ENCODE results near the gene GALNT9. TPM values are rescaled to one million over a fixed set of nuclear protein-coding genes. Genes with fewer than 3 reads are reported as not detected.
"Not testable (repeated sequence)": the region's sequence is repeated elsewhere in the genome, so short reads cannot be mapped to it uniquely, and the experiment has no call there.

Gene GALNT9
- total RNA-seq (ENCODE audit: low replicate concordance), result 0.34 TPM in 1 of 2 replicates, not detected in the other

DNA sequence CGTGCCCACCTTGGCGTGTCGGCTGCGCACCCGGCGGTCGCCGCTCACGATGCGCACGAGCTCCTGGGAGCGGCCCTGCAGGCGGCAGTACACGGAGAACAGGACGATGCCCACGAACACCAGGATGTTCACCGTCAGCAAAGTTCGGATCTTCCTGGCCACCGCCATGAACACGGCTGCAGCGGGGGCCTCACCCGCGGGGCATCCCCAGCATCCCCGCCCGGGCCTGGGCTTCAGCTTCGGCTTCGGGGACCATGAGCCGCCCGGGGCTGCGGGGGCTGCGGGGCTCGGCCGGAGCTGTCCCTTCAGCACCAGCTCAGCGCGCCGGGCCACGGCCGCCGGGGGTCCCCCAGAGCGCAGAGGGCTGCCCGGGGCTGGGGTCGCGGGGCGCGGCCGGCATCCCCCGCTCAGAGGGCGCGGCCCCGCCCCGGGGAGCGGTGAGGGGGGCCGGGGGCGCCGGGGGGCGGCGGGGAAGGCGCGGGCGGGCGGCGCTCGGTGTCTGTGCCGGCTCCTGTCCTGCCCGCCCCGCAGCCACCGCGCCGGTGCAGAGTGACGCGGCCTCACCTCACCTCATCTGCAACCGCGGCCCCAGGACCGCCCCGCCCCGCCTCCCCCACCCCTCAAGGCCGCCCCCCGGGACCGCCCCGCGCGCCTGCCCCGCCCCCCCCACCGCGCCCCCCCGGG, at the start of gene GALNT9:
Gene GALNT9, minus strand, starts transcription at position 554 of the 684 bp plus-strand sequence. Its CDS starts 386 bp downstream, at position 168.
- no peaks in the 10 kb centered on the region for H3K4me1 ChIP-seq
- Mint-ChIP-seq H3K4me3 (peak within 1 kb of the TSS; percentile 66), H3K36me3 (no peaks in the 10 kb centered on the region), H3K27me3 (ENCODE audit: insufficient read depth, low read depth) (peaks cover 43% of the 10 kb centered on the region), H3K27ac (no peak within 1 kb of the TSS), H3K9me3 (peaks cover 4% of the 10 kb centered on the region), H3K4me1 (peaks cover 7% of the 10 kb centered on the region)
- H2AFZ ChIP-seq (replicated peaks), result no peak within 1 kb of the TSS
- peak; percentile 74 for TF ChIP-seq EZH2 (IDR thresholded peaks at IDR 0.05)
- peak; percentile 70 for TF ChIP-seq EZH2phosphoT487 (IDR thresholded peaks at IDR 0.05)
- TF ChIP-seq, protein P1, sequence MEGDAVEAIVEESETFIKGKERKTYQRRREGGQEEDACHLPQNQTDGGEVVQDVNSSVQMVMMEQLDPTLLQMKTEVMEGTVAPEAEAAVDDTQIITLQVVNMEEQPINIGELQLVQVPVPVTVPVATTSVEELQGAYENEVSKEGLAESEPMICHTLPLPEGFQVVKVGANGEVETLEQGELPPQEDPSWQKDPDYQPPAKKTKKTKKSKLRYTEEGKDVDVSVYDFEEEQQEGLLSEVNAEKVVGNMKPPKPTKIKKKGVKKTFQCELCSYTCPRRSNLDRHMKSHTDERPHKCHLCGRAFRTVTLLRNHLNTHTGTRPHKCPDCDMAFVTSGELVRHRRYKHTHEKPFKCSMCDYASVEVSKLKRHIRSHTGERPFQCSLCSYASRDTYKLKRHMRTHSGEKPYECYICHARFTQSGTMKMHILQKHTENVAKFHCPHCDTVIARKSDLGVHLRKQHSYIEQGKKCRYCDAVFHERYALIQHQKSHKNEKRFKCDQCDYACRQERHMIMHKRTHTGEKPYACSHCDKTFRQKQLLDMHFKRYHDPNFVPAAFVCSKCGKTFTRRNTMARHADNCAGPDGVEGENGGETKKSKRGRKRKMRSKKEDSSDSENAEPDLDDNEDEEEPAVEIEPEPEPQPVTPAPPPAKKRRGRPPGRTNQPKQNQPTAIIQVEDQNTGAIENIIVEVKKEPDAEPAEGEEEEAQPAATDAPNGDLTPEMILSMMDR (IDR thresholded peaks at IDR 0.05), result no peak
- no peaks in the 10 kb centered on the region for H3K36me3 ChIP-seq
- no peak within 1 kb of the TSS for H3K4me3 ChIP-seq
- no peak within 1 kb of the TSS for H3K9ac ChIP-seq
- H3K4me2 ChIP-seq, result peak within 1 kb of the TSS; percentile 70
- H3K9me3 ChIP-seq (ENCODE audit: low read depth), result no peaks in the 10 kb centered on the region
- peak; percentile 90 for DNase-seq (ENCODE audit: low spot score)
- H3K79me2 ChIP-seq (ENCODE audit: low read depth), result no peaks in the 10 kb centered on the region
- H4K20me1 ChIP-seq (ENCODE audit: low read depth), result peaks cover 31% of the 10 kb centered on the region
- H3F3A ChIP-seq (ENCODE audit: low read depth), result peaks cover 11% of the 10 kb centered on the region
- H3K27me3 ChIP-seq, result peaks cover 97% of the 10 kb centered on the region
- no peak within 1 kb of the TSS for H3K27ac ChIP-seq

DNA sequence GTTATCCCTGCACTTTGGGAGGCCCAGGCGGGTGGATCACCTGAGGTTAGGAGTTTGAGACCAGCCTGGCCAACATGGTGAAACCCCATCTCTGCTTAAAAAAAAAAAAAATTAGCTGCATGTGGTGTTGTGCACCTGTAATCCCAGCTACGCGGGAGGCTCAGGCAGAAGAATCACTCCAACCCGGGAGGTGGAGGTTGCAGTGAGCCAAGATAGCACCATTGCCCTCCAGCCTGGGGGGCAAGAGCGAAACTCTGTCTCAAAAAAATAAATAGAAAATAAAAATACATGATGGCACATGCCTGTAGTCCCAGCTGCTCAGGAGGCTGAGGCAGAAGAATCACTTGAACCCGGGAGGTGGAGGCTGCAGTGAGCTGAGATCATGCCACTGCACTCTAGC, 49.7 kb upstream of the GALNT9 start:
- H3K4me2 ChIP-seq; H3F3A ChIP-seq (ENCODE audit: low read depth); H3K27ac Mint-ChIP-seq; H3K27ac ChIP-seq; H3K9ac ChIP-seq; H3K36me3 ChIP-seq; DNase-seq (ENCODE audit: low spot score); H3K4me3 Mint-ChIP-seq; H3K79me2 ChIP-seq (ENCODE audit: low read depth); H3K9me3 ChIP-seq (ENCODE audit: low read depth); H3K36me3 Mint-ChIP-seq; H3K4me1 ChIP-seq; H2AFZ ChIP-seq (replicated peaks); H3K9me3 Mint-ChIP-seq; H3K4me3 ChIP-seq: not testable (repeated sequence)
- Histone ChIP-seq H3K27me3 (peaks cover 92% of the 10 kb centered on the region), H4K20me1 (ENCODE audit: low read depth) (peaks cover 15% of the 10 kb centered on the region)
- peaks cover 15% of the 10 kb centered on the region for H3K4me1 Mint-ChIP-seq
- peaks cover 25% of the 10 kb centered on the region for H3K27me3 Mint-ChIP-seq (ENCODE audit: insufficient read depth, low read depth)

DNA sequence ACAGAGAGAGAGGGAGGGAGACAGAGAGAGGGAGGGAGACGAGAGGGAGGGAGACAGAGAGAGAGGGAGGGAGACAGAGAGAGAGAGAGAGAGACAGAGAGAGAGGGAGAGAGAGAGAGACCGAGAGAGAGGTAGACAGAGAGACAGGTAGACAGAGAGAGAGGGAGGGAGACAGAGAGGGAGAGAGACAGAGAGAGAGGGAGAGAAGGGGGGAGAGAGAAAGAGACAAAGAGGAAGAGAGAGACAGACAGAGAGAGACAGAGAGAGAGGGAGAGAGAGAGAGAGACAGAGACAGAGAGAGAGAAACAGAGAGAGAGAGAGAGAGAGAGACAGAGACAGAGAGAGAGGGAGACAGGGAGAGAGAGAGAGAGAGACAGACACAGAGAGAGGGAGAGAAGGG, 47.8 kb upstream of the GALNT9 start:
- Histone ChIP-seq H4K20me1 (ENCODE audit: low read depth) (peaks cover 17% of the 10 kb centered on the region), H3K9me3 (ENCODE audit: low read depth) (no peaks in the 10 kb centered on the region), H3K4me2 (no peak overlapping the region), H3K4me3 (no peak overlapping the region), H3K27me3 (peaks cover 92% of the 10 kb centered on the region), H2AFZ (replicated peaks) (no peak overlapping the region), H3F3A (ENCODE audit: low read depth) (peaks cover 12% of the 10 kb centered on the region), H3K36me3 (no peaks in the 10 kb centered on the region), H3K79me2 (ENCODE audit: low read depth) (no peaks in the 10 kb centered on the region), H3K4me1 (peaks cover 11% of the 10 kb centered on the region), H3K27ac (no peak overlapping the region), H3K9ac (no peak overlapping the region)
- Mint-ChIP-seq H3K4me1 (peaks cover 22% of the 10 kb centered on the region), H3K36me3 (no peaks in the 10 kb centered on the region), H3K27ac (no peak overlapping the region), H3K9me3 (peaks cover under 1% of the 10 kb centered on the region), H3K4me3 (no peak overlapping the region), H3K27me3 (ENCODE audit: insufficient read depth, low read depth) (peaks cover 32% of the 10 kb centered on the region)
- DNase-seq (ENCODE audit: low spot score), result no peak
- TF ChIP-seq, protein P1 (IDR thresholded peaks at IDR 0.05), result no peak
- TF ChIP-seq EZH2phosphoT487 (IDR thresholded peaks at IDR 0.05) (no peak), EZH2 (IDR thresholded peaks at IDR 0.05) (no peak)

DNA sequence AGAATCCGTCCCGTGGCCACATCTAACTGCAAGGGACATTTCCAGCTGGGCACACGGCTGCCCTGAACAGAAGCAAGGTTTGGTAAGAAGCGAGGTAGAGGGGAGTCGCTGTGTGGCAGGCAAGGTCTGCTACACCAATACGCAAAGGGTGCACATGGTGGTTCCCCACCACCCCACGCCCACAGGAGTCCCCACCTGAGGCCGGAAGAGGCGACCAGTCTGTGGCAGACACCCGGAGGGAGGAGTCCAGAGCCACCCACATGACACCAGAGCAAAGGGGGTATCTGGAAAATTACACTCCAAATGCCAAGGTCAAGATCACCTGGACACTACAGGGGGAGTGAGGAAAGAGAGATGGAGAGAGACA, 47.1 kb upstream of the GALNT9 start:
- no peak for DNase-seq (ENCODE audit: low spot score)
- peaks cover 11% of the 10 kb centered on the region for H3K4me1 ChIP-seq
- no peaks in the 10 kb centered on the region for H3K79me2 ChIP-seq (ENCODE audit: low read depth)
- H4K20me1 ChIP-seq (ENCODE audit: low read depth), result peaks cover 17% of the 10 kb centered on the region
- H3K9ac ChIP-seq, result no peak overlapping the region
- Mint-ChIP-seq H3K27ac (peak overlapping the region; percentile 64), H3K4me3 (no peak overlapping the region), H3K27me3 (ENCODE audit: insufficient read depth, low read depth) (peaks cover 36% of the 10 kb centered on the region), H3K9me3 (peaks cover 4% of the 10 kb centered on the region), H3K36me3 (no peaks in the 10 kb centered on the region), H3K4me1 (peaks cover 24% of the 10 kb centered on the region)
- H3K4me3 ChIP-seq, result no peak overlapping the region
- H3K4me2 ChIP-seq, result no peak overlapping the region
- H3F3A ChIP-seq (ENCODE audit: low read depth), result peaks cover 12% of the 10 kb centered on the region
- H3K9me3 ChIP-seq (ENCODE audit: low read depth), result no peaks in the 10 kb centered on the region
- TF ChIP-seq, protein P1 (IDR thresholded peaks at IDR 0.05), result no peak
- no peak for TF ChIP-seq EZH2phosphoT487 (IDR thresholded peaks at IDR 0.05)
- no peak overlapping the region for H2AFZ ChIP-seq (replicated peaks)
- H3K27me3 ChIP-seq, result peaks cover 92% of the 10 kb centered on the region
- H3K36me3 ChIP-seq, result no peaks in the 10 kb centered on the region
- H3K27ac ChIP-seq, result no peak overlapping the region
